Colonic mucosa (tissue), 4 donors: ENCODE measurements around the gene SH3D19. TPM values are rescaled to one million over a fixed set of nuclear protein-coding genes. Genes with fewer than 3 reads are reported as not detected.

Experiments used
- DNase-seq: peaks from one replicate; pipeline ENCODE4 v3.0.0-alpha.2; 2020
- H3K27ac ChIP-seq: fragments of 200-600 bp; one replicate; pipeline ENCODE4 v1.8.0; 2021
- H3K27me3 ChIP-seq: fragments of 200-600 bp; one replicate; pipeline ENCODE4 v1.8.0; 2021
- H3K36me3 ChIP-seq: fragments of 200-600 bp; one replicate; pipeline ENCODE4 v1.8.0; 2021
- H3K4me1 ChIP-seq: fragments of 200-600 bp; one replicate; pipeline ENCODE4 v1.8.0; 2021; ENCODE audit warnings: mild to moderate bottlenecking
- H3K4me3 ChIP-seq: fragments of 200-600 bp; one replicate; pipeline ENCODE4 v1.8.0; 2021
- H3K9ac ChIP-seq, 2 donors: one replicate each; pipeline ENCODE4 v1.7.0; 2013; ENCODE audit warnings: control low read depth in 2 of 2, low read depth in 2 of 2, low read length in 2 of 2
- H3K9me3 ChIP-seq: fragments of 200-600 bp; one replicate; pipeline ENCODE4 v1.8.0; 2021
- intact Hi-C: fragments of 100-400 bp; cut with DNase I; formaldehyde crosslinking; loops from one replicate; pipeline ENCODE4 v1.14.1; 2022
- total RNA-seq, 2 donors: library from RNA; stranded (reverse); fragmentation: NEBNext Ultra II Directional in 1 of 2; extraction: Animal tissue kit (Norgen Biotek cat#: 25700) in 1 of 2; gene quantifications; one replicate each; pipeline ENCODE4 v1.2.1, GENCODE V29; 2021
- TF ChIP-seq, protein P1 (sequence below): fragments of 200-600 bp; IDR thresholded peaks from one replicate; pipeline ENCODE4 v1.8.0; 2022; ENCODE audit warnings: antibody characterized with exemption, mild to moderate bottlenecking
- donor health status: healthy.
- donor health status: DM: no; HTN: no; CAD: no.
- donor health status: DM: no; HTN: no; CAD: no.

Gene SH3D19
- total RNA-seq, 2 donors from 2014 or later = 75.5 to 104 TPM

DNA sequence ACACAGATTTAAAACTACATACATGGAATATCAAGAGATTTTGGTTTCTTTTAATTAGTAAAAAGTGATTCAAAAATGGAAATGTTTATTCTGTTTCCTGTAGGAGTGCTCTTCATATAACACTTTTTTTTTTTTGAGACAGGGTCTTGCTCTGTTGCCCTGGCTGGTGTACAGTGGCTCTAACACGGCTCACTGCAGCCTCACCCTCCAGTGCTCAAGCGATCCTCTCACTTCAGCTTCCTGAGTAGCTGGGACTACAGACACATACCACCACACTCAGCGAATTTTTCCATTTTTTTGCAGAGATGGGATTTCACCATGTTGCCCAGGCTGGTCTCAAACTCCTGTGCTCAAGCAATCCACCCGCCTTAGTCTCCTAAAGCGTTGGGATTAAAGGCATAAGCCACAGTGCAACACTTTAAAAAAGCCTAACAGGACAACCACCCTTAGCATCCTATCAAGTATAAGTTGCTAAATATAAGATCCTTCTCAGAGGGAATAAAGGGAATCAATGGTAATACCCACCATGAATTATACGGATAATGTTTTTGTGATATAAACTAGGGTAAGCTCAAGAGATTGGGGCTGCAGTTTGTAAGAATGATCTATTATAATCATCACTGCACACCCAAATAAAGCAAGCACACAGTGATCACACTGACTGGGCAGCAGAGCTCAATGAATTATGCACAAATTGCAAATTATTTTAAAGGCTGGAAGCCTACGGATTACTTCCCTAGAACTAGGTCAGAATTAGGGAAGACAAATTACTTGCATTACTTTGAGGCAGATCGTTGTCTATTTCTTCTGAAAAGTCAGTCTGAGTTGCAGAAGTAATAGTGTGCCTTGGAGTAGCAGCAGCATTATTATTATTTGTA is 149.4 kb downstream of the SH3D19 start:
- TF ChIP-seq, protein P1, sequence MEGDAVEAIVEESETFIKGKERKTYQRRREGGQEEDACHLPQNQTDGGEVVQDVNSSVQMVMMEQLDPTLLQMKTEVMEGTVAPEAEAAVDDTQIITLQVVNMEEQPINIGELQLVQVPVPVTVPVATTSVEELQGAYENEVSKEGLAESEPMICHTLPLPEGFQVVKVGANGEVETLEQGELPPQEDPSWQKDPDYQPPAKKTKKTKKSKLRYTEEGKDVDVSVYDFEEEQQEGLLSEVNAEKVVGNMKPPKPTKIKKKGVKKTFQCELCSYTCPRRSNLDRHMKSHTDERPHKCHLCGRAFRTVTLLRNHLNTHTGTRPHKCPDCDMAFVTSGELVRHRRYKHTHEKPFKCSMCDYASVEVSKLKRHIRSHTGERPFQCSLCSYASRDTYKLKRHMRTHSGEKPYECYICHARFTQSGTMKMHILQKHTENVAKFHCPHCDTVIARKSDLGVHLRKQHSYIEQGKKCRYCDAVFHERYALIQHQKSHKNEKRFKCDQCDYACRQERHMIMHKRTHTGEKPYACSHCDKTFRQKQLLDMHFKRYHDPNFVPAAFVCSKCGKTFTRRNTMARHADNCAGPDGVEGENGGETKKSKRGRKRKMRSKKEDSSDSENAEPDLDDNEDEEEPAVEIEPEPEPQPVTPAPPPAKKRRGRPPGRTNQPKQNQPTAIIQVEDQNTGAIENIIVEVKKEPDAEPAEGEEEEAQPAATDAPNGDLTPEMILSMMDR = no peak
- no peak overlapping the region for H3K9ac ChIP-seq
- no peaks in the 10 kb centered on the region for H3K27me3 ChIP-seq
- H3K4me1 ChIP-seq = no peaks in the 10 kb centered on the region
- no peak overlapping the region for H3K27ac ChIP-seq
- H3K9me3 ChIP-seq = no peaks in the 10 kb centered on the region
- intact Hi-C loops = no loop called here
- no peak overlapping the region for H3K4me3 ChIP-seq
- H3K36me3 ChIP-seq = no peaks in the 10 kb centered on the region
- DNase-seq = no peak

- no peak overlapping the region for H3K9ac ChIP-seq
- intact Hi-C loops = no loop called here
- no peak overlapping the region for H3K27ac ChIP-seq
These were observed 150.2 kb downstream of the SH3D19 start for GRCh38 chr4:151175233-151175632.

DNA sequence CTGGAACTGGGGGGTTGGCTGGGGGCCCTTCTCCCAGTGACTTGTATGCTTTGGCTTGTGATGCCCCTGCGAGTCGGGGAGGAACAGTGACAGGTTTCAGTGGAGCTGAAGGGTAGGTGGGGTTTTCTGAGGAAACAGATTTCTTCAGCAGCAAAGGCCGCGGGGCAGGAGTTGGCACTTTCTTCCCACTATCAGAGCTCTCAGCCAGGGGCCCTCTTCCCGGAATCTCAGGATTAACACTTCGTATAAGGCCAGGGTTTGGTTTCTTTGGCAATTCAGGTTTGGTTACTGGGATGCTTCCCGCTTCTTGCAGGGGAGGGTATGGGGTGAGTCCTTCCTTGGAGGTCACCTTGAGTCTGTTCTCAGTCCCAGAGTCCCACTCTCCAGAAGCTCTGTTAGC is 150.6 kb downstream of the SH3D19 start:
- intact Hi-C loops = no loop called here
- H3K9me3 ChIP-seq = no peaks in the 10 kb centered on the region
- H3K27me3 ChIP-seq = no peaks in the 10 kb centered on the region
- H3K4me1 ChIP-seq = no peaks in the 10 kb centered on the region
- TF ChIP-seq, protein P1 = no peak
- H3K9ac ChIP-seq = no peak overlapping the region
- no peaks in the 10 kb centered on the region for H3K36me3 ChIP-seq
- H3K4me3 ChIP-seq = no peak overlapping the region
- no peak for DNase-seq
- H3K27ac ChIP-seq = no peak overlapping the region

More at GRCh38 chr4:151175233-151175632, 150.2 kb downstream of the SH3D19 start:
- H3K4me1 ChIP-seq = no peaks in the 10 kb centered on the region
- H3K27me3 ChIP-seq = no peaks in the 10 kb centered on the region
- no peaks in the 10 kb centered on the region for H3K9me3 ChIP-seq
- no peaks in the 10 kb centered on the region for H3K36me3 ChIP-seq
- no peak overlapping the region for H3K4me3 ChIP-seq
- DNase-seq = no peak
- TF ChIP-seq, protein P1 = no peak

GRCh38 chr4:151173871-151174270 is 151.5 kb downstream of the SH3D19 start:
- H3K27ac ChIP-seq = no peak overlapping the region
- no peak overlapping the region for H3K9ac ChIP-seq
- DNase-seq = no peak
- H3K4me1 ChIP-seq = no peaks in the 10 kb centered on the region
- H3K36me3 ChIP-seq = no peaks in the 10 kb centered on the region
- TF ChIP-seq, protein P1 = no peak
- H3K9me3 ChIP-seq = no peaks in the 10 kb centered on the region
- no peak overlapping the region for H3K4me3 ChIP-seq
- intact Hi-C loops = no loop called here
- H3K27me3 ChIP-seq = no peaks in the 10 kb centered on the region

DNA sequence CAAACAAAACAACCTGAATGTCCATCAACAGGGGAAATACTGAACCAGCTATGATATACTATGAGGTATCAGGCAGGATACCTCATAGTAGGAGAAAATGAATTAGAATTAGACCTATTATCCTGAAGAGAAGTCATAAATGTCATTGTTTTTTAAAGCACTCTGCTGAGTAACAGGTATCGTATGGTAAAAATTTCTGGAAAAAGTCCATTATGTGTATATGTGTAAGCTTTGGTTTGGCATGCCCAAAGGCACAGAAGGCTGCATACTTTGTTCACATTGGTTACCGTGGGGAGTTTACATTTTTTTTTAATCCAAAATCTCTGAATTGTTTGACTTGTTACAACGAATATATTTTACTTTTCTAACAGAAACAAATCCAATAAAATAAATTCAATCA is 155.5 kb downstream of the SH3D19 start:
- Histone ChIP-seq H3K4me1 (no peaks in the 10 kb centered on the region), H3K27me3 (no peaks in the 10 kb centered on the region), H3K36me3 (no peaks in the 10 kb centered on the region), H3K9me3 (no peaks in the 10 kb centered on the region), H3K9ac (no peak overlapping the region), H3K4me3 (no peak overlapping the region), H3K27ac (no peak overlapping the region)
- intact Hi-C loops = no loop called here
- DNase-seq = no peak
- TF ChIP-seq, protein P1 = no peak
